H9 (cell line): ENCODE results near the gene MEP1A. TPM values are rescaled to one million over a fixed set of nuclear protein-coding genes. Genes with fewer than 3 reads are reported as not detected.

Experiments used
- DNase-seq: peaks from one replicate; pipeline ENCODE4 v3.0.0-alpha.2; 2017
- H2AFZ ChIP-seq: one replicate; pipeline ENCODE4 v1.6.1; 2013; ENCODE audit warnings: mild to moderate bottlenecking, low read length, control low read depth, moderate library complexity
- H2AK5ac ChIP-seq: 2 replicates; pipeline ENCODE4 v1.6.1; 2013; ENCODE audit warnings: low read length, control low read depth, mixed read lengths; ENCODE audit not compliant: insufficient read length
- H2BK120ac ChIP-seq: one replicate; pipeline ENCODE4 v1.6.1; 2013; ENCODE audit warnings: low read depth, mild to moderate bottlenecking, low read length, control low read depth, inconsistent platforms; ENCODE audit not compliant: poor library complexity, severe bottlenecking
- H2BK12ac ChIP-seq: 2 replicates; pipeline ENCODE4 v1.6.1; 2013; ENCODE audit warnings: low read length, control low read depth, mixed read lengths, low read depth; ENCODE audit not compliant: insufficient read length
- H2BK15ac ChIP-seq: 2 replicates; pipeline ENCODE4 v1.6.1; 2013; ENCODE audit warnings: low read depth, low read length, control low read depth
- H2BK20ac ChIP-seq: one replicate; pipeline ENCODE4 v1.6.1; 2013; ENCODE audit warnings: low read depth, mild to moderate bottlenecking, low read length, control low read depth, inconsistent platforms; ENCODE audit not compliant: poor library complexity, severe bottlenecking
- H2BK5ac ChIP-seq: 2 replicates; pipeline ENCODE4 v1.6.1; 2013; ENCODE audit warnings: low read length, control low read depth, mixed read lengths; ENCODE audit not compliant: insufficient read length
- H3K14ac ChIP-seq: 2 replicates; pipeline ENCODE4 v1.6.1; 2013; ENCODE audit warnings: low read length, control low read depth; ENCODE audit not compliant: insufficient read depth
- H3K18ac ChIP-seq: 2 replicates; pipeline ENCODE4 v1.6.1; 2013; ENCODE audit warnings: low read depth, mild to moderate bottlenecking, mixed read lengths, low read length, control low read depth; ENCODE audit not compliant: insufficient read length
- H3K23ac ChIP-seq: 2 replicates; pipeline ENCODE4 v1.6.1; 2013; ENCODE audit warnings: low read length, control low read depth, mixed read lengths, low read depth; ENCODE audit not compliant: insufficient read length
- H3K23me2 ChIP-seq: 2 replicates; pipeline ENCODE4 v1.6.1; 2013; ENCODE audit warnings: low read depth, mild to moderate bottlenecking, mixed read lengths, low read length, control low read depth; ENCODE audit not compliant: insufficient read length, poor library complexity, severe bottlenecking
- H3K27ac ChIP-seq: 2 replicates; pipeline ENCODE4 v1.5.1; 2013; ENCODE audit warnings: low read length, control low read depth, mixed read lengths, low read depth; ENCODE audit not compliant: insufficient read length
- H3K27me3 ChIP-seq: 2 replicates; pipeline ENCODE4 v1.6.1; 2013; ENCODE audit warnings: low read length, control low read depth, inconsistent platforms; ENCODE audit not compliant: insufficient read depth
- H3K4ac ChIP-seq: 2 replicates; pipeline ENCODE4 v1.6.1; 2013; ENCODE audit warnings: low read depth, mild to moderate bottlenecking, control low read depth, inconsistent platforms, low read length, moderate library complexity
- H3K4me1 ChIP-seq: 2 replicates; pipeline ENCODE4 v1.6.1; 2013; ENCODE audit warnings: low read length, control low read depth, inconsistent platforms; ENCODE audit not compliant: insufficient read depth
- H3K4me2 ChIP-seq: 2 replicates; pipeline ENCODE4 v1.6.1; 2013; ENCODE audit warnings: low read length, control low read depth, mixed read lengths; ENCODE audit not compliant: insufficient read length, insufficient read depth
- H3K56ac ChIP-seq: 2 replicates; pipeline ENCODE4 v1.6.1; 2013; ENCODE audit warnings: low read depth, mild to moderate bottlenecking, mixed read lengths, low read length, control low read depth; ENCODE audit not compliant: insufficient read length
- H3K79me1 ChIP-seq: 2 replicates; pipeline ENCODE4 v1.6.1; 2013; ENCODE audit warnings: low read depth, mild to moderate bottlenecking, moderate library complexity, low read length, control low read depth, inconsistent platforms; ENCODE audit not compliant: insufficient read depth, poor library complexity, severe bottlenecking
- H3K79me2 ChIP-seq: 2 replicates; pipeline ENCODE4 v1.6.1; 2013; ENCODE audit warnings: low read length, control low read depth, inconsistent platforms; ENCODE audit not compliant: insufficient read depth
- H3K9ac ChIP-seq: 2 replicates; pipeline ENCODE4 v1.6.1; 2013; ENCODE audit warnings: low read length, control low read depth, mixed read lengths; ENCODE audit not compliant: insufficient read length; ENCODE audit errors: extremely low read depth
- H3K9me3 ChIP-seq: one replicate; pipeline ENCODE4 v1.6.1; 2013; ENCODE audit warnings: low read depth, low read length, inconsistent platforms; ENCODE audit not compliant: control insufficient read depth
- H3T11ph ChIP-seq: one replicate; pipeline ENCODE4 v1.6.1; 2013; ENCODE audit warnings: mild to moderate bottlenecking, low read length, control low read depth, inconsistent platforms
- H4K20me1 ChIP-seq: one replicate; pipeline ENCODE4 v1.6.1; 2013; ENCODE audit not compliant: control insufficient read depth, insufficient read length, insufficient read depth
- H4K5ac ChIP-seq: 2 replicates; pipeline ENCODE4 v1.6.1; 2013; ENCODE audit warnings: low read depth, mild to moderate bottlenecking, mixed read lengths, low read length, control low read depth; ENCODE audit not compliant: insufficient read length
- H4K8ac ChIP-seq: replicated peaks from 2 replicates; pipeline ENCODE4 v1.6.1; 2013; ENCODE audit warnings: low read length, control low read depth, mixed read lengths, low read depth; ENCODE audit not compliant: insufficient read length
- H4K91ac ChIP-seq: 2 replicates; pipeline ENCODE4 v1.6.1; 2013; ENCODE audit warnings: low read depth, mild to moderate bottlenecking, moderate library complexity, mixed read lengths, low read length, control low read depth; ENCODE audit not compliant: insufficient read length
- H3K27ac Mint-ChIP-seq, 3 experiments: 2 replicates in 2 of 3; 3 replicates in 1 of 3; pipeline ENCODE4 v1.8.0; 2020 to 2021; ENCODE audit warnings: mixed read lengths in 3 of 3, mild to moderate bottlenecking in 1 of 3, moderate library complexity in 1 of 3
- H3K27me3 Mint-ChIP-seq: 2 replicates; pipeline ENCODE4 v1.8.0; 2021; ENCODE audit warnings: low read depth, mild to moderate bottlenecking, moderate library complexity, mixed read lengths
- H3K36me3 Mint-ChIP-seq, 3 experiments: 2 replicates in 2 of 3; 3 replicates in 1 of 3; pipeline ENCODE4 v1.8.0; 2020 to 2021; ENCODE audit warnings: low read depth in 3 of 3, mixed read lengths in 3 of 3; ENCODE audit not compliant: insufficient read depth in 1 of 3
- H3K4me1 Mint-ChIP-seq, 2 experiments: 2 replicates each; pipeline ENCODE4 v1.8.0; 2020; ENCODE audit warnings: mixed read lengths in 2 of 2
- H3K4me3 Mint-ChIP-seq, 2 experiments: 2 replicates in 1 of 2; 3 replicates in 1 of 2; pipeline ENCODE4 v1.8.0; 2020 to 2021; ENCODE audit warnings: mild to moderate bottlenecking in 2 of 2, mixed read lengths in 2 of 2, moderate library complexity in 1 of 2
- H3K9me3 Mint-ChIP-seq, 2 experiments: 2 replicates in 1 of 2; 3 replicates in 1 of 2; pipeline ENCODE4 v1.8.0; 2020; ENCODE audit warnings: mild to moderate bottlenecking in 2 of 2, mixed read lengths in 2 of 2, moderate library complexity in 1 of 2
- CTCF ChIP-seq: fragments of 200-600 bp; sonication (generic); conservative IDR thresholded peaks from 3 replicates; pipeline ENCODE4 v1.8.0; 2021; ENCODE audit warnings: antibody characterized with exemption, mild to moderate bottlenecking
- WGBS: extraction: QIAGEN DNeasy Blood & Tissue Kit; methylation state at CpG from one replicate; pipeline ENCODE4 v1.1.7; 2013; ENCODE audit warnings: missing lambda C conversion rate, low lambda C conversion rate, mixed read lengths; ENCODE audit not compliant: insufficient read length; ENCODE audit errors: extremely low coverage; 5-methylcytosine and 5-hydroxymethylcytosine counted together
- total RNA-seq: library from RNA; stranded (reverse); gene quantifications from 2 replicates; pipeline ENCODE4 v1.2.1, GENCODE V29; 2021

The MEP1A gene
- total RNA-seq, 1 experiment from 2014 or later, result not detected

GRCh38 chr6:46863791-46864190 is 70.6 kb downstream of the MEP1A start:
- Histone ChIP-seq H3K23me2 (no peaks in the 10 kb centered on the region), H3K79me1 (no peaks in the 10 kb centered on the region), H2BK20ac (no peak overlapping the region), H3K56ac (no peak overlapping the region), H3K9ac (no peak overlapping the region), H2BK15ac (no peak overlapping the region), H3K27ac (no peak overlapping the region), H2BK120ac (no peak overlapping the region), H4K8ac (no peak overlapping the region), H3K23ac (no peak overlapping the region), H2BK12ac (no peak overlapping the region), H2AFZ (no peak overlapping the region), H3K9me3 (no peaks in the 10 kb centered on the region), H3K4me1 (no peaks in the 10 kb centered on the region), H3K27me3 (no peaks in the 10 kb centered on the region), H4K20me1 (no peaks in the 10 kb centered on the region), H3K4me2 (no peak overlapping the region), H2BK5ac (no peak overlapping the region), H3K79me2 (no peaks in the 10 kb centered on the region), H3K14ac (no peak overlapping the region), H4K91ac (no peak overlapping the region), H2AK5ac (no peak overlapping the region), H3T11ph (no peak overlapping the region), H3K18ac (no peak overlapping the region), H4K5ac (no peak overlapping the region), H3K4ac (no peak overlapping the region)
- H3K36me3 Mint-ChIP-seq, result no peaks in the 10 kb centered on the region; a peak in 1 of 7 replicates
- no peak overlapping the region for H3K4me3 Mint-ChIP-seq
- peaks cover 2 to 7% of the 10 kb centered on the region in 2 experiments for H3K4me1 Mint-ChIP-seq
- H3K27me3 Mint-ChIP-seq, result peaks cover 3% of the 10 kb centered on the region; the same call in 1 of the 2 replicates
- DNase-seq, result no peak
- H3K9me3 Mint-ChIP-seq, result peaks cover 3 to 4% of the 10 kb centered on the region in 2 experiments; a peak in 3 of 5 replicates
- TF ChIP-seq CTCF, result no peak
- H3K27ac Mint-ChIP-seq, result no peak overlapping the region
- WGBS, result no CpG with 5 or more reads among the region's 3 CpGs
